ENCODE data around the gene ELOVL6. TPM values are rescaled to one million over a fixed set of nuclear protein-coding genes. Genes with fewer than 3 reads are reported as not detected.

Gene ELOVL6
- total RNA-seq, 1 experiment from 2014 or later: 38.7 TPM

DNA sequence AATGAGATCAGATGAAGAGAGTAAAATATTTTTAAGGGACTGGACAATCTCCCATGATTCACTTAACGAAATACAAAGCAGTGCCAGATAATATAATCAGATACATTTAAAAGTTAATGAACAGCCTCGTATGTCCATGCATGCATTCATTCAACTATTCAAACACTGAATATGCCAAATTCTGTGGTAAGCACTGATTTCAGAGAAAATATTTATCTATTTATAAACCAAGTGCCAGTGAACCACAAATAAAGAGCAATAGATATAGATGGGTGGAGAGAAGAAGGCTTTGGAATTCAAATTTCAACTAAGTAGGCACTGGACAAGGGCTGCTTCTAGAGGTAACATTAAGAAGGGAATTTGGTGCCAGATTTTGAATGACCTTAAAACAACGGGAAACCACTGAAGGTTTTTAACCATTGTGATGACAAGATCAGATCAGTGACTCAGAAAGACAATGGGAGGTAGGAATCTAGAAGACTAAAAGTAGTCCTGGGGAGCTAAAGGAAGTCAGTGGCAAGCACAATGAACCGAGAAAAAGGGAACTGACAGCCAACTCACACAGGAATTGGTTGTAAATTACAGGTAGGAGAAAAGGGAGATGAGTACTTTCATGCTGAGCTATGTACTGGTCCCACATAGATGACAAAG, 14.2 kb downstream of the ELOVL6 start:
- no peak for DNase-seq (ENCODE audit: low read depth, low spot score)
- RAD21 ChIA-PET (ENCODE audit: low non-redundant PET in 1 of 2, low total read pairs in 2 of 2, uncharacterized antibody in 2 of 2, unreplicated experiment in 2 of 2): no interaction called here
- CTCF ChIA-PET: no interaction called here

More for the DNA sequence above, 14.2 kb downstream of the ELOVL6 start:
- Histone ChIP-seq H3K4me2 (ENCODE audit: low read length) (no peak overlapping the region), H3K79me2 (ENCODE audit: insufficient read depth, low read length) (peaks cover 37% of the 10 kb centered on the region), H3K9ac (ENCODE audit: low read length) (no peak overlapping the region), H4K20me1 (ENCODE audit: insufficient read depth) (no peaks in the 10 kb centered on the region), H3K27me3 (ENCODE audit: insufficient read depth, low read length) (no peaks in the 10 kb centered on the region), H2AFZ (ENCODE audit: low read depth, low read length, poor library complexity, severe bottlenecking) (no peak overlapping the region), H3K27ac (ENCODE audit: low read depth, low read length) (no peak overlapping the region), H3K36me3 (ENCODE audit: control insufficient read depth in 1 of 2, insufficient read depth in 2 of 2, low read length in 2 of 2) (no peaks in the 10 kb centered on the region), H3K4me3 (replicated peaks in 1 of 2; ENCODE audit: low read depth in 1 of 2, low read length in 2 of 2) (no peak overlapping the region), H3K9me2 (ENCODE audit: insufficient read depth) (no peaks in the 10 kb centered on the region), H3K4me1 (ENCODE audit: control insufficient read depth in 1 of 2, insufficient read depth in 2 of 2, low read length in 2 of 2) (peaks cover 2 to 10% of the 10 kb centered on the region in 2 experiments; a peak in 1 of 4 replicates), H3K9me3 (ENCODE audit: control insufficient read depth in 1 of 2, insufficient read depth in 1 of 2, low read depth in 1 of 2, low read length in 2 of 2) (no peaks in the 10 kb centered on the region)
- intact Hi-C loops (cut with micrococcal nuclease): no loop called here
- POLR2A ChIA-PET: interaction anchor here (1.3 kb wide), 1 partner anchor 10 kb away, joined by 3 read pairs; no protein-coding TSS in a partner anchor
- TF ChIP-seq POLR2AphosphoS5 (IDR thresholded peaks at IDR 0.05; ENCODE audit: low read depth, low read length) (no peak), CEBPB (IDR thresholded peaks at IDR 0.05; ENCODE audit: low read depth) (no peak), CBX3 (IDR thresholded peaks at IDR 0.05; ENCODE audit: low read depth) (no peak), RAD21 (IDR thresholded peaks at IDR 0.05; ENCODE audit: low read depth) (no peak), SP1 (IDR thresholded peaks at IDR 0.05; ENCODE audit: low read depth) (no peak), SIN3A (IDR thresholded peaks at IDR 0.05; ENCODE audit: low read depth) (no peak), EZH2phosphoT487 (IDR thresholded peaks at IDR 0.05; ENCODE audit: borderline replicate concordance) (no peak), FOSL1 (IDR thresholded peaks at IDR 0.05; ENCODE audit: low read depth) (no peak), YY1 (IDR thresholded peaks at IDR 0.05; ENCODE audit: extremely low read depth, insufficient replicate concordance, low read depth, low read length) (no peak), EZH2 (IDR thresholded peaks at IDR 0.05) (no peak), ELF1 (IDR thresholded peaks at IDR 0.05; ENCODE audit: borderline replicate concordance, low read depth) (no peak)
- TF ChIP-seq, protein P1, sequence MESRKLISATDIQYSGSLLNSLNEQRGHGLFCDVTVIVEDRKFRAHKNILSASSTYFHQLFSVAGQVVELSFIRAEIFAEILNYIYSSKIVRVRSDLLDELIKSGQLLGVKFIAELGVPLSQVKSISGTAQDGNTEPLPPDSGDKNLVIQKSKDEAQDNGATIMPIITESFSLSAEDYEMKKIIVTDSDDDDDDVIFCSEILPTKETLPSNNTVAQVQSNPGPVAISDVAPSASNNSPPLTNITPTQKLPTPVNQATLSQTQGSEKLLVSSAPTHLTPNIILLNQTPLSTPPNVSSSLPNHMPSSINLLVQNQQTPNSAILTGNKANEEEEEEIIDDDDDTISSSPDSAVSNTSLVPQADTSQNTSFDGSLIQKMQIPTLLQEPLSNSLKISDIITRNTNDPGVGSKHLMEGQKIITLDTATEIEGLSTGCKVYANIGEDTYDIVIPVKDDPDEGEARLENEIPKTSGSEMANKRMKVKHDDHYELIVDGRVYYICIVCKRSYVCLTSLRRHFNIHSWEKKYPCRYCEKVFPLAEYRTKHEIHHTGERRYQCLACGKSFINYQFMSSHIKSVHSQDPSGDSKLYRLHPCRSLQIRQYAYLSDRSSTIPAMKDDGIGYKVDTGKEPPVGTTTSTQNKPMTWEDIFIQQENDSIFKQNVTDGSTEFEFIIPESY (IDR thresholded peaks at IDR 0.05; ENCODE audit: extremely low read depth, insufficient replicate concordance, low read length): no peak
- TF ChIP-seq, protein P2, sequence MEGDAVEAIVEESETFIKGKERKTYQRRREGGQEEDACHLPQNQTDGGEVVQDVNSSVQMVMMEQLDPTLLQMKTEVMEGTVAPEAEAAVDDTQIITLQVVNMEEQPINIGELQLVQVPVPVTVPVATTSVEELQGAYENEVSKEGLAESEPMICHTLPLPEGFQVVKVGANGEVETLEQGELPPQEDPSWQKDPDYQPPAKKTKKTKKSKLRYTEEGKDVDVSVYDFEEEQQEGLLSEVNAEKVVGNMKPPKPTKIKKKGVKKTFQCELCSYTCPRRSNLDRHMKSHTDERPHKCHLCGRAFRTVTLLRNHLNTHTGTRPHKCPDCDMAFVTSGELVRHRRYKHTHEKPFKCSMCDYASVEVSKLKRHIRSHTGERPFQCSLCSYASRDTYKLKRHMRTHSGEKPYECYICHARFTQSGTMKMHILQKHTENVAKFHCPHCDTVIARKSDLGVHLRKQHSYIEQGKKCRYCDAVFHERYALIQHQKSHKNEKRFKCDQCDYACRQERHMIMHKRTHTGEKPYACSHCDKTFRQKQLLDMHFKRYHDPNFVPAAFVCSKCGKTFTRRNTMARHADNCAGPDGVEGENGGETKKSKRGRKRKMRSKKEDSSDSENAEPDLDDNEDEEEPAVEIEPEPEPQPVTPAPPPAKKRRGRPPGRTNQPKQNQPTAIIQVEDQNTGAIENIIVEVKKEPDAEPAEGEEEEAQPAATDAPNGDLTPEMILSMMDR (IDR thresholded peaks at IDR 0.05 in 2 of 3, conservative IDR thresholded peaks at IDR 0.05 in 1 of 3; ENCODE audit: borderline replicate concordance in 1 of 3, insufficient read depth in 1 of 3, low read depth in 2 of 3, low read length in 2 of 3): no peak
- TF ChIP-seq, protein P3, sequence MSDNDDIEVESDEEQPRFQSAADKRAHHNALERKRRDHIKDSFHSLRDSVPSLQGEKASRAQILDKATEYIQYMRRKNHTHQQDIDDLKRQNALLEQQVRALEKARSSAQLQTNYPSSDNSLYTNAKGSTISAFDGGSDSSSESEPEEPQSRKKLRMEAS (IDR thresholded peaks at IDR 0.05): no peak
- ATAC-seq: no peak
- BruUV-seq (replicated peaks): no TSS peak
